Measurements from ENCODE around the gene DIP2C. TPM values are rescaled to one million over a fixed set of nuclear protein-coding genes. Genes with fewer than 3 reads are reported as not detected.
"Not testable (repeated sequence)": the region's sequence is repeated elsewhere in the genome, so short reads cannot be mapped to it uniquely, and the experiment has no call there.

DIP2C gene
- total RNA-seq, 2 donors from 2014 or later: 21.6 to 30.5 TPM

DNA sequence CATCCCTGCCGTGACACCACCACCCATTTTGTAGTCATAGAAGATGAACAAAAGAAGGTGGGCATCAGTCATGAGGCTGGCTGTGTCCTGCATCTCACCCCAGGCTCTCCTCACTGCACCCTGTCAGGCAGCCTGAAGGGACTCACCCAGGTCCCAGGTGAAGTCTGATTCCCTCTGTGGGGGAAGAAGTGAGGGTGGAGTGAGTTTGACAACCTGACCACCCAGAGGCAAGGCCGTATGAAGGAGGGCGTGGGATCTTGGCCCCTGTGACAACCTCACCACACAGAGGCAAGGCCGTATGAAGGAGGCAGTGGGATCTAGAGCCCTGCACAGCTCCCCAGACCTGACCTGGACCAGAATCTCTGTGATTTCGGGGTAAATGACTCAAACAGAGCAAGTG, 152.5 kb downstream of the DIP2C start:
- ATAC-seq (no peak), DNase-seq (no peak)
- intact Hi-C loops (cut with DNase I): no loop called here

DNA sequence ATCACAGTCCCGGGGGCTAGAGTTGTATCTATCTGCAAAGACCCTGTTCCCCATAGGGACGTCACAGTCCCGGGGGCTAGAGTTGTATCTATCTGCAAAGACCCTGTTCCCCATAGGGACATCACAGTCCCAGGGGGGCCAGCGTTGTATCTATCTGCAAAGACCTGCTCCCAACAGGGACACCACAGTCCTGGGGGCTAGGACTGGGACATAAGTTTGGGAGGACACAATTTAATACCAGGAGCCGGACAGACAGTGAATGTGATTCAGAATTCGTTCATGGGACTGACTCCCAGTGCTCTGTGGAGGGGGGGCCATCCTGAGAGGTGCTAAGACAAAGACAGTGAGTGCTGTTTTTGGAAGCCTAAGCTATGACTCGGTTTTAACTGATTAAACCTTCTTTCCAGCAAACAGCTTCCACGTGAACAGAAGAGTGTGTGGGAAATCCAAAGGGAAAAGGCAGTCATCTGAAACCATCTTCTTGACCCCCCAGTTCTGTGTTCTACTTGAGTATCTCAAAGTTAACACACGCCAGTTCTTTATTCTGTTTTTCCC, 153.0 kb downstream of the DIP2C start:
- intact Hi-C loops (cut with DNase I): no loop called here
- peak in 1 of 2 donors; percentile 50 for ATAC-seq
- DNase-seq: no peak

DNA sequence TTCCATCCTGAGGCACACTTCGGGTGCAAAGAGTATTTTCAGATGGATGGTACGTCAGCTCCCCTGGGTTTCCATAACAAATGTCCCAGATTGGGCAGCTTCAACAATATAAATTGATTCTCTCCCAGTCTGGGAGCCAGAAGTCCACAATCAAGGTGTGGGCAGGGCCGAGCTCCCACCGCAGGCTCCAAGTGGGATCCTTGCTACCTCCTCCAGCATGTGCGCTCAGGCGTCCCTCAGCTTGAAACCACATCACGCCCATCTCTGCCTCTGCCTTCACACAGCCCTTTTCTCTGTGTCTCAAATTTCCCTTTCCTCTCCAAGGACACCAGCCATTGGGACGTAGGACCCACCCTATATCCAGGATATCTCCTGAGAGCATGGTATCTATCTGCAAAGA, 153.5 kb downstream of the DIP2C start:
- DNase-seq (no peak), ATAC-seq (no peak)
- intact Hi-C loops (cut with DNase I): no loop called here

DNA sequence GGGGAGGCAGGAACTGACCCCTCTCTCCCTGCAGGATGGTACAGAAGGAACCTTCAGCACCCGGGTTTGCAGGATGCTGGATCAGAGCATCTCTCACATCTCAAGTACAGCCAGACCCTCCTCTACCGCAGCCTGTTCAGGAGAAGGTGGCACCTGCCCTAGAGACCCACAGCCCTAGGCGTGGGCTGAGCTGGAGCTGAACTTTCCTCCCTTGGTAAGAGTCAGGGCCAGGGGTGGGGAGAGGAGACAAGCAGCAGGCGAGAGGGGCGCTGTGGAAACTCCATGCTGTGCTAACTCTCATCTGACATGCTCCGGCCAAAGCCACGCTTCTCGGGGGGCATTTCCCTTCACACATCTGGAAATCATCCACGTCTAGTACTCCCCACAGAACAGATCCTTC, 154.4 kb downstream of the DIP2C start:
- DNase-seq: no peak
- no peak for ATAC-seq
- intact Hi-C loops (cut with DNase I): no loop called here

DNA sequence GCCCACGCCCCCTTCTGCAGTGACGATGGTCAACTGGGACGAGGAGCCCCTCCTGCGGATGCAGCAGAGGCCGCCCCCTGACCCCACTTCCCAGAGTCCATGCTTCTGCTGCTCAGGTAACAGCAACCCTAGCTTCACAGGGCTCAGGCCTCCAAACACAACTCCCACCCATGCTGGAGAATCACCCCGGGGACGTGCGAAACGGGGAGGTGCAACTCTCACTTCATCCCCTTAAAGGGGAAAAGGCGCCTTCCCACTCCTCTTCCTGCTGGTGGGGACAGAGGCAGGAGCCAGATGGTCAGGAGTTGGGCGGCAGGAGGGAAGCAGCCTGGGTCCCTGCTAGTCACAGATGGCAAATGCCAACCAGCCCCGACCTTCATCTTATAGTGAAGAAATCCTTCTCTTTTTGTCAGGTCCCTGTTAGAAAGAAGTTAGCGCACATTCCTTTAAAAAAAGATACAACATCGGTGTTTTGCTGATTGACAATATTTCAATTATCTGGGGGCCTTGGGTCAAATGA, 155.4 kb downstream of the DIP2C start:
- DNase-seq (no peak), ATAC-seq (no peak)
- intact Hi-C loops (cut with DNase I): no loop called here

DNA sequence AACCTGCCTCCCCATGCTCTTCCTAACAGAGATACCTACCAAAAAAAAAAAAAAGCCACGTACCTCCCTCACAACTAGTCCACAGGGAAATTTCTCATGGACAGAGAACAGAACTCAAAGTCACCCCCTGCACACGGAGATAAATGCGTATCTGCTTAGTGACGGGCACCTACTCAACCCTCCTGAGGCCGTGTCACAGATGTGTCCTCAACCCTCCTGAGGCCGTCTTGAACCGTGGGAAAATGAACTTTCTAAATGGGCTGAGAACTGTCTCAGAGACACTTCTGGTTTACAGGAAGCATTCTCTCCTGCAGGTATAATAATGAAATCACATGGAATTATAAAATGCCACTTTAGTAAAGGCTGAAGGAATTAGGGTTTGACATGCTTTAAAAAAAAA, 155.9 kb downstream of the DIP2C start:
- DNase-seq: no peak
- no peak for ATAC-seq
- intact Hi-C loops (cut with DNase I): no loop called here

DNA sequence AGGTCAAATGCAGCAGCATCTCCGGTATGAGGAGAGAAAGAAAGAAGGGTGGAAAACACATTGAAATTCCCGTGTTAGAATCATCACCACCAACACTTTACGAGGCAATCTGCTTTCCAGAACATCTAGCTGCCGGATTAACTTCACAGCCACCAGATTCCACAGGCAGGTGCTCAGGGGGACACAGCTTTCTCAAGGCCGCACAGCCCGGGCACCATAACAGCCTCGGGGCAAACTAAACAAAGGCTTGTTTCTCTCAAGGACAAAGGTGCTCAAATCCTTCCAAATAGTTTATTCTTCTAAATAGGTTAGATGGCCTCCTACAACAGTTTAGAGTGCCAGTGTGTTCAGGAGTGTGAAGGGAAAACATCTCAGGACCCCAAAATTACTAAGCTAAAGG, 156.3 kb downstream of the DIP2C start:
- intact Hi-C loops (cut with DNase I): no loop called here
- no peak for ATAC-seq

DNA sequence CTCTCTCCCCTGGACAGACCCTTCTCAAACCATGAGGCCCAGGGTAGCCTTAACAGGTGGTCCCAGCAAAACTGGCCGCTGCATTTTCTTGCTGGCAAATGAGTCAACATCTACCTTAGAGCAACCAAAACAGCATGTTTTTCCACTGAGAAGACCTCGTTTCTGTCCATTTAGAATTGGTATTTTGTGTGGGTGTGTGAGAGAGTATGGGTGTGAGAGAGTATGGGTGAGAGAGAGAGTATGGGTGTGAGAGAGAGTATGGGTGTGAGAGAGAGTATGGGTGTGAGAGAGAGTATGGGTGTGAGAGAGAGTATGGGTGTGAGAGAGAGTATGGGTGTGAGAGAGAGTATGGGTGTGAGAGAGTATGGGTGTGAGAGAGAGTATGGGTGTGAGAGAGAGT, 157.1 kb downstream of the DIP2C start:
- intact Hi-C loops (cut with DNase I); ATAC-seq; DNase-seq: not testable (repeated sequence)

More for the DNA sequence above, 156.3 kb downstream of the DIP2C start:
- DNase-seq: no peak

DNA sequence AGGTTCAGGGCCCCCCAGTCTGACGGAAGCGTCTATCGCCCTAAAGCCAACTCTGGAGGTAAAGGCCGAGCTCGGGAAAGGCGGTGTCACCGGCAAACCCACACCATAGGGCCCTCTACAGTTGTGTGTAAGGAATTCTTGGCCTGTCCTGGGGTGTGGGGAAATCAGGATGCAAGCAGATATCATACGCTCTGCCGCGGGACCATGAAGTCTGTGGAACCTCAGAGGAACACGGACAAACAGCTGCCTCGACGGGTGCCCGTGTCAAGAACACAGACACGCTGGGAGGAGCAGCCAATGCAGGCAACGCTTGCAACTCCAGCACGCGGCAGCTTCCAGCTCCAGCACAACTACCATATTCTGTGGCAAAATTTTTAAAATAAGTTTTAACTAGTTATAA, 157.9 kb downstream of the DIP2C start:
- intact Hi-C loops (cut with DNase I): no loop called here
- no peak for ATAC-seq
- DNase-seq: no peak

DNA sequence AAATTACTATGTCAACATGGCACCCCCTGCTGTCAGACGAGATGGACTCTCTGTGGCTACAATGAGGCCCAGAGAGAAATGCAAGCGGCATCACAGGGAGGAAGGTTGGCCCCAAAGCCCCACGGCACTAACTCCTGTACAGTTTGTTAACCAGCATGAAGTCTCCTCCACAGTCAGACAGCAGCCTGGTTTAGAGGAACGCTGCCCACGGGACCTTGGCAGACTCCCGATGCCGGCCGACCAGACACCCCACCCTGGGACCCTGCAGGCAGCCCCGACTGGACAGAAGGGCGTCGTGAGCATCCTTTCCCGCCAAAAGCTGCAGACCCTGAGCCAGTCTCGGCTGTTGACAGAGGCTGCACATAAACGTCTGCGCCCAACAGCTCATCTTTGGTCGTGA, 158.8 kb downstream of the DIP2C start:
- ATAC-seq: no peak
- DNase-seq: no peak
- intact Hi-C loops (cut with DNase I): no loop called here

DNA sequence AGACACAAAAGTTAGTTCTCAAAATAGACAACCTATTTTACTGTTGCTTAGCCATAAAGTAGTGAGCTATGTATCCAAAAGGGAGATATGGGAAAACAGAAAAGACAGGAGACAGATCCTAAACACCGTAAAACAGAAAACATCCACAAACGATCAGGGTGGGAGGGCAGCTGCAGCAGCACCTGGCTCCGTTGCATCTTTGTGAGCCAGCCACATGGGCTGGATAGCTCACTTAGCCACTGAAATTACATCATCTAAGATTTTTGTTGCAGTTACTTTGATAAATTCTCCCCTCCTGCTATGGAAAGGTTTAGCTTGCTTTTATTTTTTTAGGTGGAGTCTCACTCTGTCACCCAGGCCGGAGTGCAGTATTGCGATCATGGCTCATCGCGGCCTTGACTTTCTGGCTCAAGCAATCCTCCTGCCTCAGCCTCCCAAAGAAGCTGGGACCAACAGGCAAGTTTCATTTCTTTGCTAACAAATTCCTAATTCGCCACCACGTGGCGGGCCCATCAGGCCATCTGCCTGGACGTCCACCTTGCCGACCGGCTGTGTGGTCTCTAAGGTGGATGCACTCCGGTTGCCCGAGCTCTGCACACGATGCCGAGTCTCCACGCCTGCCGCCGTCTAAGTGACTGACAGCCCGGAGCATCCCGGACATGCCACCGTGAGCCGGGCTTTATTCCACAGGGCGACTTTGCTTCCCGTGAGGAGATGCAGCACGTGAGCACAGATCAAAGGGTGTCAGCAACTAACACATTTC, 159.8 kb downstream of the DIP2C start:
- DNase-seq (no peak), ATAC-seq (no peak)
- intact Hi-C loops (cut with DNase I): no loop called here

DNA sequence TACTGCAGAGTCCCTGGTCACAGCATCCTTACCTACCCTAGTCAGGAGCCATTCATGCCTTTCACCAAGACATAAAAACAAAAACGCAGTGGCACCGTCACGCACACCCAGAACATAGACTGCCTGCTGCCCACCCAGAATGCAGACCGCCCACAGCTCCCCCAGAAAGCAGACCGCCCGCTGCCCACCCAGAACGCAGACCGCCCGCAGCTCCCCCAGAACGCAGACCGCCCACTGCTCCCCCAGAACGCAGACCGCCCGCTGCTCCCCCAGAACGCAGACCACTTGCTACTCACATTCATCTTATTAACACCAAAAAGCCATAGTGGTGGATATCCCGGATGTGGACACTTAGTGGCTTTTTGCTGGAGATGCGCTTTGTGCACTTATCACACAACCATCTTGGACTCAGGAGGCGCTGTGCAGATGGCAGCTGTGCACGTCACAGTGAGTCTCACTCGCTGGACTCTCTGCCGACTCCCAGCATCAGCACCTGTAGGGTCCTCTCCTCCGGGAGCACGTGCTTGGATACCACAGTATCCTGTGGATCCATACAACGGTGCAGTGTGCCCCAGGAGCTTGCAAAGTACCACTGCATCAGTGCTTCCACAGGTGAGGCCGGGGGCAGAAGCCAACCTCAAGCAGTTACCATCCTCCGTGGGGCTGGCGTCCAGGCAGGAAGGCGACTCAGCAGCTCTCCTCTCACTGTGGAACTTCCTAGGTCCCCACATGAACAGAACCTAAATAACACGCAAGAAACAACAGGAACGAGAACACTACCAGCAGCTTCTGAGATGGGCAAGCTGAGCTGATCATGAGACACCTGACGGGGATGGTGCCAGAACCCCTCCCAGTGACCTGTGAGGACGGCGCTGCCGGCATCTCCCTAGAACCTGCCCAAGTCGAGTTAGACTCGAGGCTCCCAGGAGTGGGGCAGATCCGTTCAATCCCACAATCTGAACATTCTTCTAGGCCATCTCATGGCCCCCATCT, 161.0 kb downstream of the DIP2C start:
- ATAC-seq: no peak
- intact Hi-C loops (cut with DNase I): no loop called here
- DNase-seq: no peak

DNA sequence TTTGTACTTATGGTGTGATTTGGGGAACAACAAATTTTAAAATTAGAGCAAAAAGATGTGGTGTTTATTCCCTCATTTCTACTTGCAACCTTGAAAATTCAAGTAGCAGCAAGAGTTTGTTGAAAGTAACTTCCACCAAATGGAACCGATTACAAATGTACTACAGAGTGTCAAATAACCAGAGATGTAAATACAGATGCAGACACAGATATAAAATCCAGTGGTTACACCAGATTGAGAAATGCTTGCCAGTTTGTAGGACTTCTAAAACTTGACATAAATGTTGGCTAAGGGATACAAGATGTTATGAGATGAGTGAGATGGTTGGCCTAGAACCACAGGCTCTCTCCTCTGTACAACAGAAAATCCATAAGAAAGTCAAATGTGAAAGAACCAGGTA, 162.1 kb downstream of the DIP2C start:
- DNase-seq (no peak), ATAC-seq (no peak)
- intact Hi-C loops (cut with DNase I): no loop called here

DNA sequence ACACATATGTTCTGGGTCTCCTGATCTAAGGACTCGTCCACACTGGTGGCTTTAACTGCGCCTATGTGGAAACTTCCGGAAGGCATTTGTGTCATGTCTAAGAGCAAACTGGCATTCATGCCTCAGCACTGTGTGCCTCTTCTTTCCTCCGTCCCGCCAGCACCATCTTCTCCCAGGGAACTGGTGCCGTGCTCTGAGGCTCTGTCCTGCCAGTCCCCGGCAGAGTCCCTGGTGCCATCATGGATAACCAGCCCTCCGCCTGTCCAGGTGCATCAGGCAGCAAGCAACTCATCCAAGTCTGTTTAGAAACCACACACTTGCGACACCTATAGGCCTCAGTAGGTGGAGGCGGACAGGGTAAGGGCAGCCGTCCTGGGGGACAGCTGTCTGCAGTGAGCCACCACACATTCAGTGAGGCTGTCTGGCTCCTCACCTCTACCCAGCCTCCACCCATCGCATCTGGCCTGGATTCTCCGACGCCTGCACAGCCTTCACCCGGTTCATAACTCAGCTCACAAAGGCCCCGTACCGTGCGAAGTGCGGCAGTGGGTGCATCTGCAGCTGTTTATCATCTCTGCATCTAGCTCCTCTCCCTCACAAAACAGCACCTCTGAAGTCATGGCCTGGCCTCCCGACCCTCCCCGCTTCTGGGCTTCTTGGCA, 162.7 kb downstream of the DIP2C start:
- ATAC-seq: no peak
- intact Hi-C loops (cut with DNase I): no loop called here

DNA sequence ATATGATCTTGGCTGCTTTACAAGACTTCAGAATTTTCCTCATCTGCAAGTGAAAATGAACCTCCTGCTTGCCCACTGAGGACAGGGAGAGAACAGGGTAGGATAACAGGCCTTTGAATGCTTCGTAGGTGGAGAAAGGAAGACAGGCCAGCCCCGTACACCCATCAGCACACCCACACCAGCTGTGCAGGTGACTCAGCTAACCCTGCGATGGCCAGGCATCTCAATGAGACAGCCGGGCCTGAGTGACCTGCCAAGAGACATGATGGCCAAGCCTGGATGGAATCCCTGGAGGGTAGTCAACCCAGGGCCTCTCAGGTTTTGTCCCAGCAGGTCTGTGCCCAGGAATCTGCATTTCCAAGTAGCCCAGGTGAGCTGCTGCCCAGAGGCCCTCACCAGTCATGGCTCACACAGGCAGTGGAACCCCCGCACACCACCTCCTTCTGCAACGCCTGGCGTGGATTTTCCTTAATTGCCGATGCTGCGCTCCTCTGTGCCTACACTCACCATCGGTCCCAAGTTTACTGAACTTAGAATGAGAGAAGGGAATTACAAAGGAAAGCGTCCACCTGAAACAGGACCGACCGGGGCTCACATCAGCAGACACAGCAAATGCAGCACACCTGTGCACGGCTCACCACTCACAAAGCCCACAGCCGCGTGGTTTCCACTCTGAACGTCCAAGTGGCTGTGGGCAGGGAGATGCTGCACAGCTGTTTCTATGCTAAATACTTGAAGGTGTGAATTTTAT, 163.7 kb downstream of the DIP2C start:
- DNase-seq: no peak
- ATAC-seq: peak in 1 of 2 donors; percentile 60
- intact Hi-C loops (cut with DNase I): no loop called here

More for the DNA sequence above, 162.7 kb downstream of the DIP2C start:
- DNase-seq: no peak

DNA sequence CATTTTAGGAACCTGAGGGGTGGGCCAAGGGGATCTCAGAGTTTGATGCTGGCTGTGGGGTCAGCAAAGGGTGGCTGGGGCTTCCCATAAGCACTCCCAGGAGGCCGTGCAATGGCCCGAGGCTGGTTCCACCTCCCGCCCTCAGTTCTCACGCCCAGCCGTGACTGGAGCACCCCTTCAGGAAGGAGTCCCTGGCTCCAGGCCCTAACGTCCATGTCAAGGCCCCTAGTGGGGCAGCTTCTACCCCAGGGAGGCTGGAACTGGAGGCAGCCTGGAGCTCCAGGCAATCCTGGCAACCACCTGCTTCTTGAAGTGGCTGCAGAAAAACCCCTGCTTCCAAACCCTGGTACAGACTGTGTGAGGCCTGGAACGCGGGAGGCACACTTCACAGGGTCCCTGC, 165.5 kb downstream of the DIP2C start:
- ATAC-seq (no peak), DNase-seq (no peak)
- intact Hi-C loops (cut with DNase I): no loop called here

DNA sequence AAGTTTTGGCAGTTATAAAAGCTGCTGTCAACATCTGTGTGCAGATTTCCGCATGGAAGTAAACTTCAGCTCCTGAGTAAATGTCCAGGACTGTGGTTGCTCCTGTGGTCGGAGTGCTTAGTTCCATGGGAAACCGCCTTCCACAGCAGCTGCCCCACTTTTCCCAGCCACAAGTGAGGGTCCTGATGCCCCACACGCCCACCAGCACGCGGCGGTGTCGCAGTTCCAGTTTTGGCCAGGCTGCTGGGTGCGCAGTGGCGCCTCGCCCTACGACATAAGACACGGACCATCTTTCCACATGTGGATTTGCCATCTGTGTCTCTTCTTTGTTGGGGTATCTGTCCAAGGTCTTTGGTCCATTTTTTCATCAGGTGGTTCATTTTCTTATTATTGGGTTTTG, 167.1 kb downstream of the DIP2C start:
- DNase-seq (no peak), ATAC-seq (no peak)
- intact Hi-C loops (cut with DNase I): no loop called here
